Glomerular endothelial cell (primary cell): Measurements from ENCODE around the gene MKNK1. TPM values are rescaled to one million over a fixed set of nuclear protein-coding genes. Genes with fewer than 3 reads are reported as not detected.

ENCODE experiments used
- DNase-seq: peaks from one replicate; pipeline ENCODE4 v3.0.0-alpha.2; 2011; ENCODE audit warnings: low read depth, low spot score; ENCODE audit errors: extremely low read depth
- total RNA-seq: library from RNA; depleted of rRNA; stranded (reverse); fragments of >200 nt; gene quantifications from 2 replicates; pipeline ENCODE4 v1.2.3, GENCODE V29; 2015

MKNK1 gene
- total RNA-seq, 1 donor from 2014 or later: 25.4 TPM

- no peak for DNase-seq
Observed at GRCh38 chr1:46508757-46509156, 95.3 kb downstream of the MKNK1 start.

Other genes with a start within 250 kb of the MKNK1 start
- 0.97 and 0.99 TPM in 2 replicates for gene FAAH, start 210.0 kb downstream of the MKNK1 start, total RNA-seq
- not detected in 2 replicates for gene DMBX1, start 114.4 kb downstream of the MKNK1 start, total RNA-seq
- not detected in 2 replicates for gene KNCN, start 52.6 kb downstream of the MKNK1 start, total RNA-seq
- 5.7 and 15.2 TPM in 2 replicates for gene MOB3C, start 12.5 kb upstream of the MKNK1 start, total RNA-seq
- 20.1 and 20.8 TPM in 2 replicates for gene ATPAF1, start 64.1 kb upstream of the MKNK1 start, total RNA-seq
- gene TEX38, start 67.6 kb upstream of the MKNK1 start, total RNA-seq: not detected in 2 replicates
- 79.3 and 177 TPM in 2 replicates for gene EFCAB14, start 114.8 kb upstream of the MKNK1 start, total RNA-seq
- not detected in 2 replicates for gene CYP4B1, start 194.8 kb upstream of the MKNK1 start, total RNA-seq